Measurements from ENCODE around the gene PSMD14.

The PSMD14 gene

DNA sequence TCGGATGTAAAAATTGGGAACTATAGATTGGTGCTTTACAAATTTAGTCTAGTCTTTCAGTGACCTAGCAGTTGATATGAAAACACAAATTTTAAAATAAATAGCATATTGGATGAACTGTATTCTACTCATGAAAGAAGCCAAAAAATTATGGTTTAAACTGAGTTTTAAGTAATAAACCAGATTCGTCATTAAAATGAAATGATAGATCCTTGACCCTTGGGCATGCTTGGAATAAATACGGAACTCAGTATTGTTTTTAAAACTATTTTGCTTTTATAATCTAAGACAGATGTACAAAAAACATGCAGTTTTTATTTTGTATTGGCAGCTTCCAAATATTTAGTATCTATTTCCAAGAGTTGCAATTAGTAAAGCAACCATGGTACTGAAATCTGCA is 73.3 kb downstream of the PSMD14 start:
- Histone ChIP-seq H3K4me1 (ENCODE audit: control insufficient read depth, insufficient read depth, low read length) (no peaks in the 10 kb centered on the region), H3K27me3 (ENCODE audit: control insufficient read depth, insufficient read depth, low read length) (no peaks in the 10 kb centered on the region), H3K36me3 (ENCODE audit: control insufficient read depth, insufficient read depth, low read length) (no peaks in the 10 kb centered on the region), H3K27ac (ENCODE audit: low read length) (no peak overlapping the region), H3K4me3 (ENCODE audit: low read length) (no peak overlapping the region), H3K9me3 (ENCODE audit: control insufficient read depth, insufficient read depth, low read length) (no peaks in the 10 kb centered on the region)
- no CpG with 5 or more reads among the region's 3 CpGs for WGBS (ENCODE audit: insufficient coverage, insufficient read length)
- DNase-seq (ENCODE audit: low read depth, low spot score), result no peak

DNA sequence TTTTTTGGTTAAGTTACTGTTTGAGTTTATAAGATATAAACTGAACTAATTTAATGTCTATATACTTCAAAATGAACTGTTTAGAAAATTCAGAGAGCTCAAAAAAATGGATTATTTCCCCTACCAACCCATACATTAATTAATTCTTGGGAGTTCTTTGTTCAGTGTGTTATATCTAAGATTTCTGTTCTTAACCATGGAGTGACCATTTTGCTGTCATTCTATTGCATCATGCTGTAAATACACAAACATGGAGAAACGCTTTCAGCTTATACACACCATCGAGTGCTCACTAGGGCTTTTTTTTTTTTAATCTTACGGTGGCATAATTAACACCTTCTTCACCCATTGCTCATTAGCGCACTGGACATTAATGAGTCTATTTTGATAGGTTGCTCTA is 74.5 kb downstream of the PSMD14 start:
- Histone ChIP-seq H3K9me3 (ENCODE audit: control insufficient read depth, insufficient read depth, low read length) (no peaks in the 10 kb centered on the region), H3K27me3 (ENCODE audit: control insufficient read depth, insufficient read depth, low read length) (no peaks in the 10 kb centered on the region), H3K4me1 (ENCODE audit: control insufficient read depth, insufficient read depth, low read length) (no peaks in the 10 kb centered on the region), H3K27ac (ENCODE audit: low read length) (no peak overlapping the region), H3K36me3 (ENCODE audit: control insufficient read depth, insufficient read depth, low read length) (no peaks in the 10 kb centered on the region), H3K4me3 (ENCODE audit: low read length) (no peak overlapping the region)
- DNase-seq (ENCODE audit: low read depth, low spot score), result no peak
- no CpG with 5 or more reads among the region's 4 CpGs for WGBS (ENCODE audit: insufficient coverage, insufficient read length)

DNA sequence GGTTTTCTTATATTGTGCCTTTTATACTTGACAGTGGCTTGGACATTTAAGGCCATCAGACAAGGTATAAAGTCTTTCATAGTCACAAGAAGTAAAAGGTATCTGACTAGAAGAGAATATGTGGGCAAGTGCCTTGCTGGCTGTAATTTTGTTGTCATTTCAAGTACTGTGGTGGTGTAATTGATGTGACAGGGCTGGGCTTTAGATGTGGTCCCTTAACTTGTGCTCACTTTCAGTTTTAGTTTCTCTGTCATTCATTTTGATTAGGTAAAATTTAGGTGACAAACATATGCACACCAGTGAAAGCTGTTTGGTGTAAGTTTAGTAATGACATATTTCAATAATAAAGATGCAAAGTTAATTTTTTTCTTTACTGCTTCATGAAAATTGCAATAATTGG is 76.6 kb downstream of the PSMD14 start:
- H3K27me3 ChIP-seq (ENCODE audit: control insufficient read depth, insufficient read depth, low read length), result no peaks in the 10 kb centered on the region
- no peak for DNase-seq (ENCODE audit: low read depth, low spot score)
- no peaks in the 10 kb centered on the region for H3K4me1 ChIP-seq (ENCODE audit: control insufficient read depth, insufficient read depth, low read length)
- H3K27ac ChIP-seq (ENCODE audit: low read length), result no peak overlapping the region
- H3K9me3 ChIP-seq (ENCODE audit: control insufficient read depth, insufficient read depth, low read length), result no peaks in the 10 kb centered on the region
- H3K36me3 ChIP-seq (ENCODE audit: control insufficient read depth, insufficient read depth, low read length), result no peaks in the 10 kb centered on the region
- H3K4me3 ChIP-seq (ENCODE audit: low read length), result no peak overlapping the region

DNA sequence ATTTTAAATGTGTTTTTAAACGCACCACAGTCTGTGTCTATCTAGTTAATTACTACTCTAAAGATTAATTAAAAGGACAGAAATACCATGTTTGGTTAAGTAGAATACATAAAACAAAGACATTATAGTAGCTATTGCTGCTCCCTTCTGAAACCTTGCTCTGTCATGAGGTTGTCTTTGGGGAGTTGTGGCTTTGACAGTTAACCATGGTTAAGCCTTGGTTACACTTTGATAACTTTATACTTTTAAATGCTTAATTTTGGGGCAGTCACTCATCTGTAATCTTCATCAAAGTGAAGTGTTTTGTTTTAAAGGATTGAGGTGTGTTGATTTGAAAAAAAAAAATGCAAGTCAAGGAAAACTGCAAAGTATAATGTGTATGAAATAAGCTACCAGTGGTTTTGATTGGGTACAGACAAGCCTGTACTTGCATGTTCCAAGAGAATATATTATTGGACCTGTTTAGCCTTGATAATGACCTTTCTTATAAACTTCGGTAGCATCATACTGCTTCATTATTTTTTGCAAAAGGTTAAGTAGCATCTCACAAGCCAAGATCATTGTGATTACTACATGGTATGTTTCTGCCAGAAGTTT is 78.1 kb downstream of the PSMD14 start:
- Histone ChIP-seq H3K9me3 (ENCODE audit: control insufficient read depth, insufficient read depth, low read length) (no peaks in the 10 kb centered on the region), H3K36me3 (ENCODE audit: control insufficient read depth, insufficient read depth, low read length) (no peaks in the 10 kb centered on the region), H3K27ac (ENCODE audit: low read length) (no peak overlapping the region), H3K4me3 (ENCODE audit: low read length) (no peak overlapping the region), H3K27me3 (ENCODE audit: control insufficient read depth, insufficient read depth, low read length) (no peaks in the 10 kb centered on the region), H3K4me1 (ENCODE audit: control insufficient read depth, insufficient read depth, low read length) (no peaks in the 10 kb centered on the region)
- no peak for DNase-seq (ENCODE audit: low read depth, low spot score)
- WGBS (ENCODE audit: insufficient coverage, insufficient read length), result no CpG with 5 or more reads among the region's 2 CpGs

DNA sequence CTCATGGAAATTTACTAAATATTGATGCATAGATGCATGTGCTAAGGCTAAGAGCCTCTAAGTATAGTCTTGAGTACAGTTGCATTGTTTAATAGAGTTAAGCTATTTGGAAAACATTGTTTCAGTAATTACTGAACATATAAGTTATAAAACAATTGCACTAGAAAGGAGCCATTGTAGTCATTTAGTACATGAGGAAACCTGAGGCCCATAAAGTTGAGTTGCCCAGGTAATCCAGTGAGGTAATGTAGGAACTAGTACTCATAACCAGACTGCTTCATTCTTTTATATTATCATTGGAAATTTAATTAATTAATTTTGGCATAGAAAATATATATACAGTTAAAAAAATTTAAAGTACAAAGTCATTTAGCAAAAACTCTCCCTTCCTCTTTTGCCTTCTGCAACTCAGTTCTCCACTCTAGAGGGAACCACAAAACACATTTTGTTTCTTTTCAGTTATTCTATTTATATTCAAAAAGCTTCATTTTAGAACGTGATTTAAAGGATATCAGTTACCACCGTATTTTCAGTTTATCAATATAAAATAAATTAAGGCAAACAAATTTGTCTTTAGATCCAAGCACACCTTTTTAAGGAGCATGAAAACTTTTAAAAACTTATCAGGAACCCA is 80.0 kb downstream of the PSMD14 start:
- H3K4me1 ChIP-seq (ENCODE audit: control insufficient read depth, insufficient read depth, low read length), result no peaks in the 10 kb centered on the region
- H3K36me3 ChIP-seq (ENCODE audit: control insufficient read depth, insufficient read depth, low read length), result no peaks in the 10 kb centered on the region
- DNase-seq (ENCODE audit: low read depth, low spot score), result no peak
- no CpG with 5 or more reads among the region's 2 CpGs for WGBS (ENCODE audit: insufficient coverage, insufficient read length)
- no peaks in the 10 kb centered on the region for H3K27me3 ChIP-seq (ENCODE audit: control insufficient read depth, insufficient read depth, low read length)
- H3K27ac ChIP-seq (ENCODE audit: low read length), result no peak overlapping the region
- no peak overlapping the region for H3K4me3 ChIP-seq (ENCODE audit: low read length)
- no peaks in the 10 kb centered on the region for H3K9me3 ChIP-seq (ENCODE audit: control insufficient read depth, insufficient read depth, low read length)

DNA sequence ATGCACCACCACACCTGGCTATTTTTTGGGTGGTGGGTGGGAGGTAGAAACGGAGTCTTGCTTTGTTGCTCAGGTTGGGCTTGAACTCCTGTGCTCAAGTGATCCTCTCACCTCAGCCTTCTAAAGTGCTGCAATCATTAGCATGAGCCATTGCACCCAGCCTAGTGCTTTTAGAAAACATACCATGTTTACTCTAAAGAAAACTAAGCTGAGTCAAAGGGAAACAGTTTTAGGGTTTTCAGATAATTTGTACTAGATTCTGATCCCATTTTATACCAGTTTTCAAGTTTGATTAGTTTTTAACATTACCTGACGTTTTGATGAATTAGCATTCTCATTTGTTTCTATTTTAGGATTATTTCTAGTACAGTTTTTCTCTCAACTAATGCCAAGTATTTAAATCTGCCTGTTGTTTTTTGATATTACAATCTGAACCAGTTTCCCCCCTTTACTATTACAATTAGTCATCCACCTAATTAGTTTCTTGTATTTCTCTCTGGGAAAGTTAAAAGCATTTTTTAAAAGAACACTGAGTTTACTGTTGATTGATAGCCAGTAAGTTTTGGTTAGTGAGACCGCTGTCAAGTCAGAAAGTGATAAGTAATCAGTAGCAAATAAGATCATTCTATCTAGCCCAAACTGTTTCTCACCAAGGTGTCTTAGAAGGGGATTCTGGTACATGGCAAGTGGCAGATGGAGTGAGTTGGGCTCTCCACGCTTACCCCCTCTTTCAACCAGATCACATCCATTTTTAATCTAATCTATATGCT is 83.7 kb downstream of the PSMD14 start:
- H3K4me1 ChIP-seq (ENCODE audit: control insufficient read depth, insufficient read depth, low read length), result no peaks in the 10 kb centered on the region
- H3K36me3 ChIP-seq (ENCODE audit: control insufficient read depth, insufficient read depth, low read length), result no peaks in the 10 kb centered on the region
- WGBS (ENCODE audit: insufficient coverage, insufficient read length), result no CpG with 5 or more reads among the region's 4 CpGs

DNA sequence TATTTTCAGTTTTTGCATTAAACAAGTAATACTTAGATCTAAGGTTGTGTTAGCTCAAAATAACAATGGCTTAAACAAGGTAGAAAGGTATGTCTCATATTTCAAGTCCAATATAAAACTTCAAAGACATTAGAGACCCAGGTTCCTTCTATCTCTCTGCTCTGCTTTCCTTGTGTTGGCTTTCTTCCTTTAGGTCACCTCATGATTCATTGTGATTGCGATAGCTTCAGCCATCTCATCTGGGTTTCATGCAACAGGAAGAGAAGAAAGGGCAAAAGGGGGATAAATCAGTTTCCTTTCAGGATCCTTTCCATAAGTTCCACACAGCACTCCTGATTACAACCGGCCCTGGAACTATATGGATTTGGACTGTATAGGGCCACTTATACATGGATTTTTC is 91.9 kb downstream of the PSMD14 start:
- H3K27me3 ChIP-seq (ENCODE audit: control insufficient read depth, insufficient read depth, low read length), result no peaks in the 10 kb centered on the region
- no CpG with 5 or more reads among the region's 2 CpGs for WGBS (ENCODE audit: insufficient coverage, insufficient read length)
- no peak overlapping the region for H3K4me3 ChIP-seq (ENCODE audit: low read length)
- H3K9me3 ChIP-seq (ENCODE audit: control insufficient read depth, insufficient read depth, low read length), result no peaks in the 10 kb centered on the region
- no peaks in the 10 kb centered on the region for H3K36me3 ChIP-seq (ENCODE audit: control insufficient read depth, insufficient read depth, low read length)
- no peaks in the 10 kb centered on the region for H3K4me1 ChIP-seq (ENCODE audit: control insufficient read depth, insufficient read depth, low read length)
- DNase-seq (ENCODE audit: low read depth, low spot score), result no peak
- H3K27ac ChIP-seq (ENCODE audit: low read length), result no peak overlapping the region

More for the DNA sequence above, 83.7 kb downstream of the PSMD14 start:
- Histone ChIP-seq H3K27ac (ENCODE audit: low read length) (no peak overlapping the region), H3K27me3 (ENCODE audit: control insufficient read depth, insufficient read depth, low read length) (no peaks in the 10 kb centered on the region), H3K9me3 (ENCODE audit: control insufficient read depth, insufficient read depth, low read length) (no peaks in the 10 kb centered on the region), H3K4me3 (ENCODE audit: low read length) (no peak overlapping the region)
- DNase-seq (ENCODE audit: low read depth, low spot score), result no peak

DNA sequence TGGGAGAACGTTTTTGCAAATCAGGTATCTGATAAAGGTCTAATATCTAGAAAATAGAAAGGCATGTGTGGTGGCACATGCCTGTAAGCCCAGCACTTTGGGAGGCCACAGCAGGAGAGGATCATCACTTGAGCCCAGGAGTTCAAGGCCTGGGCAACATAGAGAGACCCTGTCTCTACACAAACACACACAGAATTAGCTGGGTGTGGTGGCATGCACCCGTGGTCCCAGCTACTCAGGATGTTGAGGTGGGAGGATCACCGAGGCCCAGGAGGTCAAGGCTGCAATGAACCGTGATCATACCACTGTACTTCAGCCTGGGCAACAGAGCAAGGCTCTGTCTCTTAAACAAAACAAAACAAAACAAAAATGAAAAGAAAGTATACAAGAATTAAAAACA is 94.1 kb downstream of the PSMD14 start:
- no CpG with 5 or more reads among the region's 4 CpGs for WGBS (ENCODE audit: insufficient coverage, insufficient read length)
- Histone ChIP-seq H3K9me3 (ENCODE audit: control insufficient read depth, insufficient read depth, low read length) (no peaks in the 10 kb centered on the region), H3K4me1 (ENCODE audit: control insufficient read depth, insufficient read depth, low read length) (no peaks in the 10 kb centered on the region), H3K27ac (ENCODE audit: low read length) (no peak overlapping the region), H3K27me3 (ENCODE audit: control insufficient read depth, insufficient read depth, low read length) (no peaks in the 10 kb centered on the region), H3K4me3 (ENCODE audit: low read length) (no peak overlapping the region), H3K36me3 (ENCODE audit: control insufficient read depth, insufficient read depth, low read length) (no peaks in the 10 kb centered on the region)
- no peak for DNase-seq (ENCODE audit: low read depth, low spot score)

DNA sequence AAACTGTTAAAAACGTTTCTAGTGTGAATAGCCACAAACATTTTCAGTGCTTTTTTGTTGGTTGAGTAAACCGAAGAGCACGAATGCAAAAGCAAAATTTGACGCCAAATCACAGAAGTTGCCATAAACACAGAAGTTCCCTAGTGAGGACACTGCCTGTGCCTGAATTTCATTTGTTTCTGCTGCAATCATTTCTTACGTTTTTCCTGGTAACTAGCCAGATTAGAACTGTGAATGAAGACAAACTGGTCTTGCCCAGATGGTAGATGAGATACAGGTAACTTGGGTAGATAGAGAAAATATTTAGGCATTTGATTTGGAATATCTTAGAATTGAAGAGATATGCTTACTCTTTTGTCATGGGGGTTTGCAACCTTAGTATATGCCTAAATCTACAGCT is 98.1 kb downstream of the PSMD14 start:
- WGBS (ENCODE audit: insufficient coverage, insufficient read length), result no CpG with 5 or more reads among the region's 5 CpGs
- DNase-seq (ENCODE audit: low read depth, low spot score), result no peak
- Histone ChIP-seq H3K4me1 (ENCODE audit: control insufficient read depth, insufficient read depth, low read length) (no peaks in the 10 kb centered on the region), H3K9me3 (ENCODE audit: control insufficient read depth, insufficient read depth, low read length) (no peaks in the 10 kb centered on the region), H3K36me3 (ENCODE audit: control insufficient read depth, insufficient read depth, low read length) (no peaks in the 10 kb centered on the region), H3K27ac (ENCODE audit: low read length) (no peak overlapping the region), H3K4me3 (ENCODE audit: low read length) (no peak overlapping the region), H3K27me3 (ENCODE audit: control insufficient read depth, insufficient read depth, low read length) (no peaks in the 10 kb centered on the region)

DNA sequence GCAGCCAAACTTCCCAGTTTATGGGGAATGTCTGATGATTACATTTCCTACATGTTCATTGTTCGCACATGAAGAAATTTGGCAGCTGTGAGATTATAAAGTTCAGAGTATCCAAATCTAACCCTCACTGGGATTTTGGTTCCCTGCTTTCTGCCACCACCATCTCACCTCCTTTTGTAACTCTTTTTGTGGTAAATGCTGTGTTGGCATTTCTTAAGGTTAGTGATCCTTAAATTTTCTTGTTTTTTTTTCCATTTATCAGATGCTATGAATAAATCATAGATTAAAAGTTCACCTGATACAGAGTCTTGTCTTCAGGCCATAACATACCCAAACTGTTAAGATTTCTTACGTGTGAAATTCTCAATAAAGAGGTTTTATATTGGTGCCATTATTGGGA is 99.4 kb downstream of the PSMD14 start:
- H3K9me3 ChIP-seq (ENCODE audit: control insufficient read depth, insufficient read depth, low read length), result no peaks in the 10 kb centered on the region
- H3K4me1 ChIP-seq (ENCODE audit: control insufficient read depth, insufficient read depth, low read length), result no peaks in the 10 kb centered on the region
- H3K27me3 ChIP-seq (ENCODE audit: control insufficient read depth, insufficient read depth, low read length), result no peaks in the 10 kb centered on the region
- H3K36me3 ChIP-seq (ENCODE audit: control insufficient read depth, insufficient read depth, low read length), result no peaks in the 10 kb centered on the region
- no peak overlapping the region for H3K27ac ChIP-seq (ENCODE audit: low read length)
- DNase-seq (ENCODE audit: low read depth, low spot score), result no peak
- WGBS (ENCODE audit: insufficient coverage, insufficient read length), result no CpG with 5 or more reads among the region's 2 CpGs
- no peak overlapping the region for H3K4me3 ChIP-seq (ENCODE audit: low read length)

All from iPS DF 6.9 (cell line).